Ovary (tissue), 3 donors: Measurements from ENCODE around the gene RPL13.

ENCODE experiments used
- EP300 ChIP-seq: sonication (generic); formaldehyde crosslinking; IDR thresholded peaks from one replicate; pipeline ENCODE4 v1.6.1; 2017; ENCODE audit warnings: antibody characterized with exemption
- TF ChIP-seq, protein P1 (sequence below), 3 donors: fragments of 450-650 bp in 2 of 3; fragments of 200-600 bp in 1 of 3; IDR thresholded peaks; one replicate each; pipeline versions ENCODE4 v1.5.1 to v1.8.0; 2016 to 2022; ENCODE audit warnings: antibody characterized with exemption in 3 of 3, mild to moderate bottlenecking in 1 of 3
- donor health status: DM: no; HTN: no; CAD: no.

GRCh38 chr16:89613954-89614459 lies 53.5 kb downstream of the RPL13 start:
- no peak for TF ChIP-seq EP300
- TF ChIP-seq, protein P1, sequence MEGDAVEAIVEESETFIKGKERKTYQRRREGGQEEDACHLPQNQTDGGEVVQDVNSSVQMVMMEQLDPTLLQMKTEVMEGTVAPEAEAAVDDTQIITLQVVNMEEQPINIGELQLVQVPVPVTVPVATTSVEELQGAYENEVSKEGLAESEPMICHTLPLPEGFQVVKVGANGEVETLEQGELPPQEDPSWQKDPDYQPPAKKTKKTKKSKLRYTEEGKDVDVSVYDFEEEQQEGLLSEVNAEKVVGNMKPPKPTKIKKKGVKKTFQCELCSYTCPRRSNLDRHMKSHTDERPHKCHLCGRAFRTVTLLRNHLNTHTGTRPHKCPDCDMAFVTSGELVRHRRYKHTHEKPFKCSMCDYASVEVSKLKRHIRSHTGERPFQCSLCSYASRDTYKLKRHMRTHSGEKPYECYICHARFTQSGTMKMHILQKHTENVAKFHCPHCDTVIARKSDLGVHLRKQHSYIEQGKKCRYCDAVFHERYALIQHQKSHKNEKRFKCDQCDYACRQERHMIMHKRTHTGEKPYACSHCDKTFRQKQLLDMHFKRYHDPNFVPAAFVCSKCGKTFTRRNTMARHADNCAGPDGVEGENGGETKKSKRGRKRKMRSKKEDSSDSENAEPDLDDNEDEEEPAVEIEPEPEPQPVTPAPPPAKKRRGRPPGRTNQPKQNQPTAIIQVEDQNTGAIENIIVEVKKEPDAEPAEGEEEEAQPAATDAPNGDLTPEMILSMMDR (IDR thresholded peaks at IDR 0.05), result no peak
